GM23338 (cell line): Measurements from ENCODE around the gene DDR2. TPM values are rescaled to one million over a fixed set of nuclear protein-coding genes. Genes with fewer than 3 reads are reported as not detected.

Experiments
- ATAC-seq: fragments of 200-7000 bp; cut with Tn5 transposase; 3 replicates; pipeline ENCODE4 v1.9.1; 2020
- DNase-seq: peaks from one replicate; pipeline ENCODE4 v3.0.0-alpha.2; 2015; ENCODE audit warnings: low spot score
- H2AFZ ChIP-seq: fragments of 200-600 bp; sonication (generic); 2 replicates; pipeline ENCODE4 v1.8.0; 2016; ENCODE audit warnings: antibody characterized with exemption, mild to moderate bottlenecking, moderate library complexity
- H3F3A ChIP-seq: fragments of 200-600 bp; sonication (generic); replicated peaks from 2 replicates; pipeline ENCODE4 v1.8.0; 2017; ENCODE audit warnings: antibody characterized with exemption, mixed run types, low read depth
- H3K27ac ChIP-seq: fragments of 200-600 bp; sonication (generic); 2 replicates; pipeline ENCODE4 v1.6.1; 2016; ENCODE audit warnings: low read depth
- H3K27me3 ChIP-seq: fragments of 200-600 bp; sonication (generic); 2 replicates; pipeline ENCODE4 v1.8.0; 2016; ENCODE audit warnings: mild to moderate bottlenecking, mixed run types, moderate library complexity; ENCODE audit not compliant: insufficient read depth
- H3K36me3 ChIP-seq: fragments of 200-600 bp; sonication (generic); 2 replicates; pipeline ENCODE4 v1.8.0; 2016; ENCODE audit warnings: mild to moderate bottlenecking; ENCODE audit not compliant: insufficient read depth
- H3K4me1 ChIP-seq: fragments of 200-600 bp; sonication (generic); 2 replicates; pipeline ENCODE4 v1.8.0; 2016; ENCODE audit warnings: mild to moderate bottlenecking, moderate library complexity; ENCODE audit not compliant: insufficient read depth
- H3K4me2 ChIP-seq: fragments of 200-600 bp; sonication (generic); 2 replicates; pipeline ENCODE4 v1.7.1; 2017; ENCODE audit warnings: mixed run types
- H3K4me3 ChIP-seq: fragments of 200-600 bp; sonication (generic); 2 replicates; pipeline ENCODE4 v1.6.1; 2016; ENCODE audit warnings: mixed run types
- H3K79me2 ChIP-seq: fragments of 200-600 bp; sonication (generic); replicated peaks from 2 replicates; pipeline ENCODE4 v1.8.0; 2017; ENCODE audit warnings: mild to moderate bottlenecking; ENCODE audit not compliant: insufficient read depth
- H3K9me2 ChIP-seq: fragments of 200-600 bp; sonication (generic); 2 replicates; pipeline ENCODE4 v1.8.0; 2017; ENCODE audit not compliant: insufficient read depth
- H4K20me1 ChIP-seq: fragments of 200-600 bp; sonication (generic); replicated peaks from 2 replicates; pipeline ENCODE4 v1.8.0; 2017; ENCODE audit warnings: mild to moderate bottlenecking; ENCODE audit not compliant: insufficient read depth
- H3K27ac Mint-ChIP-seq: 2 replicates; pipeline ENCODE4 v1.8.0; 2020; ENCODE audit warnings: inconsistent platforms, mild to moderate bottlenecking, moderate library complexity, mixed read lengths
- H3K27me3 Mint-ChIP-seq: 3 replicates; pipeline ENCODE4 v1.8.0; 2022; ENCODE audit warnings: low read depth, mild to moderate bottlenecking, moderate library complexity, mixed read lengths, inconsistent platforms; ENCODE audit not compliant: insufficient read depth, poor library complexity
- H3K36me3 Mint-ChIP-seq: 3 replicates; pipeline ENCODE4 v1.8.0; 2021; ENCODE audit warnings: low read depth, mild to moderate bottlenecking, inconsistent platforms, moderate library complexity, mixed read lengths
- H3K4me1 Mint-ChIP-seq: 3 replicates; pipeline ENCODE4 v1.8.0; 2020; ENCODE audit warnings: mild to moderate bottlenecking, inconsistent platforms, mixed read lengths
- H3K4me3 Mint-ChIP-seq: 3 replicates; pipeline ENCODE4 v1.8.0; 2021; ENCODE audit warnings: moderate library complexity, mild to moderate bottlenecking, inconsistent platforms, mixed read lengths
- H3K9me3 Mint-ChIP-seq: 3 replicates; pipeline ENCODE4 v1.8.0; 2020; ENCODE audit warnings: moderate library complexity, mild to moderate bottlenecking, inconsistent platforms, mixed read lengths
- CREB1 ChIP-seq: fragments of 250-450 bp; sonication (Bioruptor Pico); IDR thresholded peaks from 2 replicates; pipeline ENCODE4 v1.5.0; 2020; ENCODE audit warnings: low read depth, mild to moderate bottlenecking, moderate library complexity
- EZH2 ChIP-seq: fragments of 200-600 bp; sonication (generic); IDR thresholded peaks from one replicate; pipeline ENCODE4 v1.8.0; 2017; ENCODE audit warnings: antibody characterized with exemption, mild to moderate bottlenecking, low read depth; ENCODE audit not compliant: unreplicated experiment
- EZH2phosphoT487 ChIP-seq: fragments of 200-600 bp; sonication (generic); IDR thresholded peaks from one replicate; pipeline ENCODE4 v1.8.1; 2018; ENCODE audit warnings: antibody characterized with exemption; ENCODE audit not compliant: unreplicated experiment
- NANOG ChIP-seq: IDR thresholded peaks from 2 replicates; pipeline ENCODE4 v1.6.1; 2016; ENCODE audit warnings: antibody characterized with exemption, borderline replicate concordance
- POLR2AphosphoS5 ChIP-seq: IDR thresholded peaks from 2 replicates; pipeline ENCODE4 v1.6.1; 2016; ENCODE audit warnings: antibody characterized with exemption, low read depth
- STAT1 ChIP-seq: IDR thresholded peaks from one replicate; pipeline ENCODE4 v1.6.1; 2016; ENCODE audit warnings: antibody characterized with exemption; ENCODE audit not compliant: unreplicated experiment
- polyA plus RNA-seq: library from polyadenylated mRNA; unstranded; fragments of >200 nt; fragmentation: Nextera tagmentation; extraction: Ambion mirVana; gene quantifications from 2 replicates; pipeline ENCODE4 v1.2.1, GENCODE V29; 2016
- total RNA-seq: library from RNA; depleted of rRNA; stranded (reverse); fragments of >200 nt; shearing (Covaris generic); gene quantifications from 2 replicates; pipeline ENCODE4 v1.2.3, GENCODE V29; 2014
- TF ChIP-seq, protein P1 (sequence below), 2 experiments: fragments of 200-600 bp in 1 of 2; sonication (generic) in 1 of 2; conservative IDR thresholded peaks; 2 replicates each; pipeline versions ENCODE4 v1.5.1 to v1.6.1; 2016 to 2017; ENCODE audit warnings: antibody characterized with exemption in 2 of 2, low read depth in 2 of 2, mild to moderate bottlenecking in 2 of 2, moderate library complexity in 1 of 2
- TF ChIP-seq, protein P2 (sequence below): fragments of 250-450 bp; sonication (Bioruptor Pico); IDR thresholded peaks from 2 replicates; pipeline ENCODE4 v1.5.0; 2020; ENCODE audit warnings: mild to moderate bottlenecking, moderate library complexity
- TF ChIP-seq, protein P3 (sequence below): IDR thresholded peaks from one replicate; pipeline ENCODE4 v1.6.1; 2018; ENCODE audit warnings: antibody characterized with exemption; ENCODE audit not compliant: unreplicated experiment

Gene DDR2
- total and polyA plus RNA-seq, 2 experiments from 2014 or later, result 0.66 to 1.8 TPM

DNA sequence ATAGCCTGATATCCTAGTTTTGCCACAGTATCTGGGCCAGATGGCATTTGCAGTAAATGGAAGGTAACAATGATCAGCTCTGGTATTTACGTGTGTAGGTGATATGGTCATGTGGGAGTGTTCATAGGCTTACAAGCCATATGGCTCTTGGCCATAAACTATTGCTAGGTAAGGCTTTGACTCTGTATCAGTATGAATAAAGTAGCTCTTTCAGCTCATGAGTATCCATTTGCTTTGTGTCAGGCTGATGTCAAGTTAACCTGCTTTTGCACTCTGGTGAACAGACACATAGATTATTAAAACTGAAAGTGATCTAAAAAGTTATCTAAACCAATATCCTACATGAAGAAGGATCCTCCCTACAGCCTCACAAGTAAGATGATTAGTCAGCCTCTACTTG is 69.0 kb downstream of the DDR2 start:
- ATAC-seq, result no peak
- H2AFZ ChIP-seq, result no peak overlapping the region

DNA sequence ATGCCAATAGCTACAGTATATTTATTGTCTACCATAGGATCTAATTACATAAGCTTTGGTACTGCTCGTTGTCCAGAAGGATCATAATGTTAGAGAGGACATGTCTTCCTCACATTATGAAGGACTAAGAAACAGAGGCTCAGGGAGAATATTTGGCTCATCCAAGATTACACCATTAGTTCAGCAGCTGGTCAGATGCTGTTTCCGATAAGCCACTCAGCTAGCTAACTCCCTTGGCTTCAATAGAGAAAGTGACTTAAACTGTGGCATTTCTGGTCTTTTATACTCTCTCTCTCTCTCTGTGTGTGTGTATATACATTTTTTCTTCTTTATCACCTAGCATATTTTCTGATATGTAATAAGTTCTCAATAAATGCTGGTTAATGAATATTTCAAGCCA is 70.4 kb downstream of the DDR2 start:
- Histone ChIP-seq H3K4me3 (no peak overlapping the region), H3F3A (no peaks in the 10 kb centered on the region), H3K4me2 (no peak overlapping the region), H3K36me3 (no peaks in the 10 kb centered on the region), H2AFZ (no peak overlapping the region), H3K27me3 (no peaks in the 10 kb centered on the region), H3K27ac (no peak overlapping the region), H3K79me2 (no peaks in the 10 kb centered on the region), H3K4me1 (no peaks in the 10 kb centered on the region; the same call in 1 of the 2 replicates), H4K20me1 (no peaks in the 10 kb centered on the region), H3K9me2 (no peaks in the 10 kb centered on the region)
- Mint-ChIP-seq H3K9me3 (no peaks in the 10 kb centered on the region), H3K27ac (no peak overlapping the region), H3K4me3 (no peak overlapping the region), H3K36me3 (no peaks in the 10 kb centered on the region), H3K27me3 (no peaks in the 10 kb centered on the region), H3K4me1 (peaks cover 5% of the 10 kb centered on the region; the same call in 2 of the 3 replicates)
- ATAC-seq (no peak), DNase-seq (no peak)
- TF ChIP-seq, protein P1, sequence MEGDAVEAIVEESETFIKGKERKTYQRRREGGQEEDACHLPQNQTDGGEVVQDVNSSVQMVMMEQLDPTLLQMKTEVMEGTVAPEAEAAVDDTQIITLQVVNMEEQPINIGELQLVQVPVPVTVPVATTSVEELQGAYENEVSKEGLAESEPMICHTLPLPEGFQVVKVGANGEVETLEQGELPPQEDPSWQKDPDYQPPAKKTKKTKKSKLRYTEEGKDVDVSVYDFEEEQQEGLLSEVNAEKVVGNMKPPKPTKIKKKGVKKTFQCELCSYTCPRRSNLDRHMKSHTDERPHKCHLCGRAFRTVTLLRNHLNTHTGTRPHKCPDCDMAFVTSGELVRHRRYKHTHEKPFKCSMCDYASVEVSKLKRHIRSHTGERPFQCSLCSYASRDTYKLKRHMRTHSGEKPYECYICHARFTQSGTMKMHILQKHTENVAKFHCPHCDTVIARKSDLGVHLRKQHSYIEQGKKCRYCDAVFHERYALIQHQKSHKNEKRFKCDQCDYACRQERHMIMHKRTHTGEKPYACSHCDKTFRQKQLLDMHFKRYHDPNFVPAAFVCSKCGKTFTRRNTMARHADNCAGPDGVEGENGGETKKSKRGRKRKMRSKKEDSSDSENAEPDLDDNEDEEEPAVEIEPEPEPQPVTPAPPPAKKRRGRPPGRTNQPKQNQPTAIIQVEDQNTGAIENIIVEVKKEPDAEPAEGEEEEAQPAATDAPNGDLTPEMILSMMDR (conservative IDR thresholded peaks at IDR 0.05; ENCODE audit: low read depth in 2 of 2), result no peak
- TF ChIP-seq CREB1 (CRISPR knock-in tag) (no peak), EZH2 (no peak), EZH2phosphoT487 (no peak), STAT1 (no peak), NANOG (no peak), POLR2AphosphoS5 (no peak)
- TF ChIP-seq, protein P2, sequence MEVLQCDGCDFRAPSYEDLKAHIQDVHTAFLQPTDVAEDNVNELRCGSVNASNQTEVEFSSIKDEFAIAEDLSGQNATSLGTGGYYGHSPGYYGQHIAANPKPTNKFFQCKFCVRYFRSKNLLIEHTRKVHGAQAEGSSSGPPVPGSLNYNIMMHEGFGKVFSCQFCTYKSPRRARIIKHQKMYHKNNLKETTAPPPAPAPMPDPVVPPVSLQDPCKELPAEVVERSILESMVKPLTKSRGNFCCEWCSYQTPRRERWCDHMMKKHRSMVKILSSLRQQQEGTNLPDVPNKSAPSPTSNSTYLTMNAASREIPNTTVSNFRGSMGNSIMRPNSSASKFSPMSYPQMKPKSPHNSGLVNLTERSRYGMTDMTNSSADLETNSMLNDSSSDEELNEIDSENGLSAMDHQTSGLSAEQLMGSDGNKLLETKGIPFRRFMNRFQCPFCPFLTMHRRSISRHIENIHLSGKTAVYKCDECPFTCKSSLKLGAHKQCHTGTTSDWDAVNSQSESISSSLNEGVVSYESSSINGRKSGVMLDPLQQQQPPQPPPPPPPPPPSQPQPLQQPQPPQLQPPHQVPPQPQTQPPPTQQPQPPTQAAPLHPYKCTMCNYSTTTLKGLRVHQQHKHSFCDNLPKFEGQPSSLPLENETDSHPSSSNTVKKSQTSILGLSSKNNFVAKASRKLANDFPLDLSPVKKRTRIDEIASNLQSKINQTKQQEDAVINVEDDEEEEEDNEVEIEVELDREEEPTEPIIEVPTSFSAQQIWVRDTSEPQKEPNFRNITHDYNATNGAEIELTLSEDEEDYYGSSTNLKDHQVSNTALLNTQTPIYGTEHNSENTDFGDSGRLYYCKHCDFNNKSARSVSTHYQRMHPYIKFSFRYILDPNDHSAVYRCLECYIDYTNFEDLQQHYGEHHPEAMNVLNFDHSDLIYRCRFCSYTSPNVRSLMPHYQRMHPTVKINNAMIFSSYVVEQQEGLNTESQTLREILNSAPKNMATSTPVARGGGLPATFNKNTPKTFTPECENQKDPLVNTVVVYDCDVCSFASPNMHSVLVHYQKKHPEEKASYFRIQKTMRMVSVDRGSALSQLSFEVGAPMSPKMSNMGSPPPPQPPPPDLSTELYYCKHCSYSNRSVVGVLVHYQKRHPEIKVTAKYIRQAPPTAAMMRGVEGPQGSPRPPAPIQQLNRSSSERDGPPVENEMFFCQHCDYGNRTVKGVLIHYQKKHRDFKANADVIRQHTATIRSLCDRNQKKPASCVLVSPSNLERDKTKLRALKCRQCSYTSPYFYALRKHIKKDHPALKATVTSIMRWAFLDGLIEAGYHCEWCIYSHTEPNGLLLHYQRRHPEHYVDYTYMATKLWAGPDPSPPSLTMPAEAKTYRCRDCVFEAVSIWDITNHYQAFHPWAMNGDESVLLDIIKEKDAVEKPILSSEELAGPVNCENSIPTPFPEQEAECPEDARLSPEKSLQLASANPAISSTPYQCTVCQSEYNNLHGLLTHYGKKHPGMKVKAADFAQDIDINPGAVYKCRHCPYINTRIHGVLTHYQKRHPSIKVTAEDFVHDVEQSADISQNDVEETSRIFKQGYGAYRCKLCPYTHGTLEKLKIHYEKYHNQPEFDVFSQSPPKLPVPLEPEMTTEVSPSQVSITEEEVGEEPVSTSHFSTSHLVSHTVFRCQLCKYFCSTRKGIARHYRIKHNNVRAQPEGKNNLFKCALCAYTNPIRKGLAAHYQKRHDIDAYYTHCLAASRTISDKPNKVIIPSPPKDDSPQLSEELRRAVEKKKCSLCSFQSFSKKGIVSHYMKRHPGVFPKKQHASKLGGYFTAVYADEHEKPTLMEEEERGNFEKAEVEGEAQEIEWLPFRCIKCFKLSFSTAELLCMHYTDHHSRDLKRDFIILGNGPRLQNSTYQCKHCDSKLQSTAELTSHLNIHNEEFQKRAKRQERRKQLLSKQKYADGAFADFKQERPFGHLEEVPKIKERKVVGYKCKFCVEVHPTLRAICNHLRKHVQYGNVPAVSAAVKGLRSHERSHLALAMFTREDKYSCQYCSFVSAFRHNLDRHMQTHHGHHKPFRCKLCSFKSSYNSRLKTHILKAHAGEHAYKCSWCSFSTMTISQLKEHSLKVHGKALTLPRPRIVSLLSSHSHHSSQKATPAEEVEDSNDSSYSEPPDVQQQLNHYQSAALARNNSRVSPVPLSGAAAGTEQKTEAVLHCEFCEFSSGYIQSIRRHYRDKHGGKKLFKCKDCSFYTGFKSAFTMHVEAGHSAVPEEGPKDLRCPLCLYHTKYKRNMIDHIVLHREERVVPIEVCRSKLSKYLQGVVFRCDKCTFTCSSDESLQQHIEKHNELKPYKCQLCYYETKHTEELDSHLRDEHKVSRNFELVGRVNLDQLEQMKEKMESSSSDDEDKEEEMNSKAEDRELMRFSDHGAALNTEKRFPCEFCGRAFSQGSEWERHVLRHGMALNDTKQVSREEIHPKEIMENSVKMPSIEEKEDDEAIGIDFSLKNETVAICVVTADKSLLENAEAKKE (CRISPR knock-in tag), result no peak

More for the DNA sequence above, 69.0 kb downstream of the DDR2 start:
- H3K27me3 ChIP-seq, result no peaks in the 10 kb centered on the region
- H3F3A ChIP-seq, result 0 out of 2 replicates have a peak, but pooled peaks cover 3% of the 10 kb centered on the region
- no peaks in the 10 kb centered on the region for H4K20me1 ChIP-seq
- no peak overlapping the region for H3K4me3 ChIP-seq
- H3K4me2 ChIP-seq, result no peak overlapping the region
- no peak for DNase-seq
- H3K79me2 ChIP-seq, result no peaks in the 10 kb centered on the region
- H3K4me1 ChIP-seq, result peaks cover 11% of the 10 kb centered on the region; the same call in 1 of the 2 replicates
- TF ChIP-seq, protein P3, sequence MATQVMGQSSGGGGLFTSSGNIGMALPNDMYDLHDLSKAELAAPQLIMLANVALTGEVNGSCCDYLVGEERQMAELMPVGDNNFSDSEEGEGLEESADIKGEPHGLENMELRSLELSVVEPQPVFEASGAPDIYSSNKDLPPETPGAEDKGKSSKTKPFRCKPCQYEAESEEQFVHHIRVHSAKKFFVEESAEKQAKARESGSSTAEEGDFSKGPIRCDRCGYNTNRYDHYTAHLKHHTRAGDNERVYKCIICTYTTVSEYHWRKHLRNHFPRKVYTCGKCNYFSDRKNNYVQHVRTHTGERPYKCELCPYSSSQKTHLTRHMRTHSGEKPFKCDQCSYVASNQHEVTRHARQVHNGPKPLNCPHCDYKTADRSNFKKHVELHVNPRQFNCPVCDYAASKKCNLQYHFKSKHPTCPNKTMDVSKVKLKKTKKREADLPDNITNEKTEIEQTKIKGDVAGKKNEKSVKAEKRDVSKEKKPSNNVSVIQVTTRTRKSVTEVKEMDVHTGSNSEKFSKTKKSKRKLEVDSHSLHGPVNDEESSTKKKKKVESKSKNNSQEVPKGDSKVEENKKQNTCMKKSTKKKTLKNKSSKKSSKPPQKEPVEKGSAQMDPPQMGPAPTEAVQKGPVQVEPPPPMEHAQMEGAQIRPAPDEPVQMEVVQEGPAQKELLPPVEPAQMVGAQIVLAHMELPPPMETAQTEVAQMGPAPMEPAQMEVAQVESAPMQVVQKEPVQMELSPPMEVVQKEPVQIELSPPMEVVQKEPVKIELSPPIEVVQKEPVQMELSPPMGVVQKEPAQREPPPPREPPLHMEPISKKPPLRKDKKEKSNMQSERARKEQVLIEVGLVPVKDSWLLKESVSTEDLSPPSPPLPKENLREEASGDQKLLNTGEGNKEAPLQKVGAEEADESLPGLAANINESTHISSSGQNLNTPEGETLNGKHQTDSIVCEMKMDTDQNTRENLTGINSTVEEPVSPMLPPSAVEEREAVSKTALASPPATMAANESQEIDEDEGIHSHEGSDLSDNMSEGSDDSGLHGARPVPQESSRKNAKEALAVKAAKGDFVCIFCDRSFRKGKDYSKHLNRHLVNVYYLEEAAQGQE, result no peak
- no peak for TF ChIP-seq EZH2
- Mint-ChIP-seq H3K4me3 (no peak overlapping the region), H3K27me3 (peaks cover 2% of the 10 kb centered on the region), H3K9me3 (no peaks in the 10 kb centered on the region), H3K27ac (no peak overlapping the region), H3K4me1 (peaks cover 17% of the 10 kb centered on the region), H3K36me3 (no peaks in the 10 kb centered on the region)
- H3K27ac ChIP-seq, result no peak overlapping the region
- H3K36me3 ChIP-seq, result no peaks in the 10 kb centered on the region
- H3K9me2 ChIP-seq, result no peaks in the 10 kb centered on the region
